HL-60 (cell line): ENCODE measurements around the gene MFN2.

Experiments
- DNase-seq, 2 experiments: peaks; one replicate each; pipeline ENCODE4 v3.0.0-alpha.2; 2010 to 2020; ENCODE audit warnings: low read depth in 1 of 2, low spot score in 1 of 2
- H3K27ac ChIP-seq: fragments of 250-450 bp; sonication (Bioruptor Pico); replicated peaks from 2 replicates; pipeline ENCODE4 v1.5.1; 2020; ENCODE audit warnings: mild to moderate bottlenecking, moderate library complexity
- H3K27me3 ChIP-seq: fragments of 250-450 bp; sonication (Bioruptor Pico); 2 replicates; pipeline ENCODE4 v1.5.1; 2021; ENCODE audit warnings: mild to moderate bottlenecking, moderate library complexity; ENCODE audit not compliant: insufficient read depth, poor library complexity, severe bottlenecking
- H3K4me3 ChIP-seq: replicated peaks from 2 replicates; pipeline ENCODE4 v1.5.1; 2011; ENCODE audit warnings: mild to moderate bottlenecking, control low read depth, low read length; ENCODE audit not compliant: insufficient read depth
- CTCF ChIP-seq: IDR thresholded peaks from one replicate; pipeline ENCODE4 v1.5.1; 2011; ENCODE audit warnings: low read length, control low read depth, inconsistent platforms; ENCODE audit not compliant: insufficient read depth
- GABPA ChIP-seq: IDR thresholded peaks from 2 replicates; pipeline ENCODE4 v1.6.1; 2012; ENCODE audit warnings: low read depth
- POLR2AphosphoS5 ChIP-seq: IDR thresholded peaks from 2 replicates; pipeline ENCODE4 v1.6.1; 2012; ENCODE audit warnings: low read depth
- REST ChIP-seq: IDR thresholded peaks from 2 replicates; pipeline ENCODE4 v1.6.1; 2012; ENCODE audit warnings: low read depth; ENCODE audit not compliant: insufficient replicate concordance
- SPI1 ChIP-seq: IDR thresholded peaks from 2 replicates; pipeline ENCODE4 v1.6.1; 2012; ENCODE audit warnings: low read depth, mild to moderate bottlenecking, borderline replicate concordance

MFN2 gene

GRCh38 chr1:11940260-11940921 lies 39.9 kb upstream of the MFN2 start:
- TF ChIP-seq SPI1 (no peak), POLR2AphosphoS5 (no peak), GABPA (no peak), CTCF (no peak), REST (no peak)
- DNase-seq = no peak

GRCh38 chr1:11942280-11942679 lies 38.0 kb upstream of the MFN2 start:
- H3K27ac ChIP-seq = no peak overlapping the region
- H3K4me3 ChIP-seq = no peak overlapping the region
- DNase-seq = no peak
- TF ChIP-seq REST (no peak), GABPA (no peak), POLR2AphosphoS5 (no peak), SPI1 (no peak), CTCF (no peak)
- H3K27me3 ChIP-seq = no peaks in the 10 kb centered on the region

More at GRCh38 chr1:11940260-11940921, 39.9 kb upstream of the MFN2 start:
- H3K27ac ChIP-seq = no peak overlapping the region
- no peak overlapping the region for H3K4me3 ChIP-seq
- H3K27me3 ChIP-seq = no peaks in the 10 kb centered on the region

- TF ChIP-seq REST = no peak
- no peak for TF ChIP-seq SPI1
- TF ChIP-seq GABPA = no peak
- TF ChIP-seq CTCF = no peak
- no peak for DNase-seq
- Histone ChIP-seq H3K4me3 (no peak overlapping the region), H3K27ac (no peak overlapping the region), H3K27me3 (no peaks in the 10 kb centered on the region)
Observed at GRCh38 chr1:11943619-11944018, 36.6 kb upstream of the MFN2 start.
